GM12878 (cell line): ENCODE data around the gene SMTNL1. TPM values are rescaled to one million over a fixed set of nuclear protein-coding genes. Genes with fewer than 3 reads are reported as not detected.

ENCODE experiments used
- ZNF592 ChIP-seq: fragments of 450-650 bp; IDR thresholded peaks from 2 replicates; pipeline ENCODE4 v1.6.1; 2017; ENCODE audit warnings: mild to moderate bottlenecking, moderate library complexity
- ZZZ3 ChIP-seq: IDR thresholded peaks from 2 replicates; pipeline ENCODE4 v1.6.1; 2011; ENCODE audit warnings: low read depth; ENCODE audit not compliant: control insufficient read depth, insufficient read length
- polyA plus RNA-seq, 11 experiments: library from polyadenylated mRNA; depleted of rRNA in 4 of 11; unstranded in 6 of 11; stranded (reverse) in 5 of 11; fragments of >200 nt; fragmentation: Nextera tagmentation in 4 of 11; fragmentation: Illumina TruSeq in 1 of 11; extraction: Ambion mirVana in 4 of 11; extraction: Trizol in 1 of 11; gene quantifications; 1 replicate in 1 of 11; 2 replicates in 10 of 11; pipeline versions ENCODE4 v1.2.1 to v1.2.3, GENCODE V29; 2011 to 2016; ENCODE audit warnings: inconsistent platforms in 2 of 11, missing spikeins in 2 of 11, low read depth in 1 of 11
- total RNA-seq, 4 experiments: library from RNA; depleted of rRNA in 3 of 4; stranded (reverse); fragments of >200 nt in 3 of 4; fragmentation: Illumina TruSeq in 1 of 4; extraction: Trizol in 1 of 4; gene quantifications; 2 replicates each; pipeline versions ENCODE4 v1.2.1 to v1.2.3, GENCODE V29; 2013 to 2021
- TF ChIP-seq, protein P1 (sequence below): IDR thresholded peaks from 2 replicates; pipeline ENCODE4 v1.6.1; 2011; ENCODE audit warnings: low read depth, low read length, improper control_type of control experiment, borderline replicate concordance
- TF ChIP-seq, protein P2 (sequence below): IDR thresholded peaks from 2 replicates; pipeline ENCODE4 v1.6.1; 2012; ENCODE audit warnings: improper control_type of control experiment, low read depth, low read length; ENCODE audit not compliant: insufficient replicate concordance

SMTNL1 gene
- total and polyA plus RNA-seq, 10 of the 15 experiments (the other 5 are each of a cell fraction or from before 2014, with no cell fraction given) = 0.06 to 0.17 (median 0.10) TPM; not detected in 7

- TF ChIP-seq, protein P1, sequence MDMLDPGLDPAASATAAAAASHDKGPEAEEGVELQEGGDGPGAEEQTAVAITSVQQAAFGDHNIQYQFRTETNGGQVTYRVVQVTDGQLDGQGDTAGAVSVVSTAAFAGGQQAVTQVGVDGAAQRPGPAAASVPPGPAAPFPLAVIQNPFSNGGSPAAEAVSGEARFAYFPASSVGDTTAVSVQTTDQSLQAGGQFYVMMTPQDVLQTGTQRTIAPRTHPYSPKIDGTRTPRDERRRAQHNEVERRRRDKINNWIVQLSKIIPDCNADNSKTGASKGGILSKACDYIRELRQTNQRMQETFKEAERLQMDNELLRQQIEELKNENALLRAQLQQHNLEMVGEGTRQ = no peak
- no peak for TF ChIP-seq ZNF592
- TF ChIP-seq, protein P2, sequence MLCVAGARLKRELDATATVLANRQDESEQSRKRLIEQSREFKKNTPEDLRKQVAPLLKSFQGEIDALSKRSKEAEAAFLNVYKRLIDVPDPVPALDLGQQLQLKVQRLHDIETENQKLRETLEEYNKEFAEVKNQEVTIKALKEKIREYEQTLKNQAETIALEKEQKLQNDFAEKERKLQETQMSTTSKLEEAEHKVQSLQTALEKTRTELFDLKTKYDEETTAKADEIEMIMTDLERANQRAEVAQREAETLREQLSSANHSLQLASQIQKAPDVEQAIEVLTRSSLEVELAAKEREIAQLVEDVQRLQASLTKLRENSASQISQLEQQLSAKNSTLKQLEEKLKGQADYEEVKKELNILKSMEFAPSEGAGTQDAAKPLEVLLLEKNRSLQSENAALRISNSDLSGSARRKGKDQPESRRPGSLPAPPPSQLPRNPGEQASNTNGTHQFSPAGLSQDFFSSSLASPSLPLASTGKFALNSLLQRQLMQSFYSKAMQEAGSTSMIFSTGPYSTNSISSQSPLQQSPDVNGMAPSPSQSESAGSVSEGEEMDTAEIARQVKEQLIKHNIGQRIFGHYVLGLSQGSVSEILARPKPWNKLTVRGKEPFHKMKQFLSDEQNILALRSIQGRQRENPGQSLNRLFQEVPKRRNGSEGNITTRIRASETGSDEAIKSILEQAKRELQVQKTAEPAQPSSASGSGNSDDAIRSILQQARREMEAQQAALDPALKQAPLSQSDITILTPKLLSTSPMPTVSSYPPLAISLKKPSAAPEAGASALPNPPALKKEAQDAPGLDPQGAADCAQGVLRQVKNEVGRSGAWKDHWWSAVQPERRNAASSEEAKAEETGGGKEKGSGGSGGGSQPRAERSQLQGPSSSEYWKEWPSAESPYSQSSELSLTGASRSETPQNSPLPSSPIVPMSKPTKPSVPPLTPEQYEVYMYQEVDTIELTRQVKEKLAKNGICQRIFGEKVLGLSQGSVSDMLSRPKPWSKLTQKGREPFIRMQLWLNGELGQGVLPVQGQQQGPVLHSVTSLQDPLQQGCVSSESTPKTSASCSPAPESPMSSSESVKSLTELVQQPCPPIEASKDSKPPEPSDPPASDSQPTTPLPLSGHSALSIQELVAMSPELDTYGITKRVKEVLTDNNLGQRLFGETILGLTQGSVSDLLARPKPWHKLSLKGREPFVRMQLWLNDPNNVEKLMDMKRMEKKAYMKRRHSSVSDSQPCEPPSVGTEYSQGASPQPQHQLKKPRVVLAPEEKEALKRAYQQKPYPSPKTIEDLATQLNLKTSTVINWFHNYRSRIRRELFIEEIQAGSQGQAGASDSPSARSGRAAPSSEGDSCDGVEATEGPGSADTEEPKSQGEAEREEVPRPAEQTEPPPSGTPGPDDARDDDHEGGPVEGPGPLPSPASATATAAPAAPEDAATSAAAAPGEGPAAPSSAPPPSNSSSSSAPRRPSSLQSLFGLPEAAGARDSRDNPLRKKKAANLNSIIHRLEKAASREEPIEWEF = no peak
- no peak for TF ChIP-seq ZZZ3
These were observed 24.0 kb upstream of the SMTNL1 start (continued) for GRCh38 chr11:57513452-57513795.
